Measurements from ENCODE around the gene KIAA1958. TPM values are rescaled to one million over a fixed set of nuclear protein-coding genes. Genes with fewer than 3 reads are reported as not detected.
A peak's percentile ranks its signal among the peaks of the same experiment; 100 is the strongest.

The KIAA1958 gene
- total RNA-seq, 1 experiment from 2014 or later: 28.6 TPM

DNA sequence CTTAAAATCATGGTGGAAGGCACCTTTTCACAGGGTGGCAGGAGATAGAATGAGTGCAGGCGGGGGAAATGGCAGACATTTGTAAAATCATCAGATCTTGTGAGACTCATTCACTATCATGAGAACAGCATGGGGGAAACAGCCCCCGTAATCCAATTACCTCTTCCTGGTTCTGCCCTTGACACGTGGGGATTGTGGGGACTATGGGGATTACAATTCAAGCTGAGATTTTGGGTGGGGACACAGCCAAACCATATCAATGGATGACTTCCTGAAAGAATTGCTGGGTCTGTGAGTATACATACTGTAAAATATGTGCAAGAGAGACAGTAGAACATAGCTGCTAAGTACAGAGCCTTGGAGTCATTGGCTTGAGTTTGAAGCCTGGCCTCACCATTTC, 47.0 kb downstream of the KIAA1958 start:
- BruUV-seq (replicated peaks): no TSS peak
- Histone ChIP-seq H3K27ac (ENCODE audit: low read depth, low read length, poor library complexity, severe bottlenecking) (peak overlapping the region; percentile 2), H3K9me3 (ENCODE audit: low read depth, low read length, poor library complexity, severe bottlenecking) (no peaks in the 10 kb centered on the region), H3K27me3 (replicated peaks; ENCODE audit: insufficient read depth, low read depth, low read length, poor library complexity) (no peaks in the 10 kb centered on the region), H3K36me3 (ENCODE audit: insufficient read depth, low read length, poor library complexity, severe bottlenecking) (peaks cover under 1% of the 10 kb centered on the region), H3K4me3 (ENCODE audit: low read depth, low read length, poor library complexity, severe bottlenecking) (no peak overlapping the region), H3K4me1 (ENCODE audit: insufficient read depth, low read length, poor library complexity, severe bottlenecking) (peaks cover 45% of the 10 kb centered on the region)
- intact Hi-C loops (cut with micrococcal nuclease; ENCODE audit: unreplicated experiment): no loop called here
- DNase-seq (ENCODE audit: low spot score): peak; percentile 71
- CTCF ChIA-PET: no interaction called here
- TF ChIP-seq EZH2 (IDR thresholded peaks at IDR 0.05; ENCODE audit: borderline replicate concordance, low read depth, low read length, poor library complexity, severe bottlenecking) (no peak), CTCF (conservative IDR thresholded peaks at IDR 0.05; ENCODE audit: low read depth, low read length) (no peak)
- POLR2A ChIA-PET (ENCODE audit: low non-redundant PET): interaction anchor here (0.5 kb wide), 1 partner anchor 78 kb away, joined by 4 read pairs; no protein-coding TSS in a partner anchor

DNA sequence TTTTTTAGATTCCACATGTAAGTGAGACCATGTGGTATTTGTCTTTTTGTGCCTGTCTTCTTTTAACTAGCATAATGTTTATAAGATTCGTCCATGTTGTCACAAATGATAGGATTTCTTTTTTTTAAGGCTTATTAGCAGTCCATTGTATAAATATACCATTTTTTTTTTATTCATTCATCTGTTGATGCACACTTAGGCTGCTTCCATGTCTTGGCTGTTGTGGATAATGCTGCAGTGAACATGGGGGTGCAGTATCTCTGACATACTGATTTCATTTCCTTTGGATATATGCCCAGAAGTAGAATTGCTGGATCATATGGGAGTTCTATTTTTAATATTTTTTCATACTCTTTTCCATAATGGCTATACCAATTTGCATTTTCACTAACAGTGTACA, 48.7 kb downstream of the KIAA1958 start:
- intact Hi-C loops (cut with micrococcal nuclease; ENCODE audit: unreplicated experiment): no loop called here
- Histone ChIP-seq H3K36me3 (ENCODE audit: insufficient read depth, low read length, poor library complexity, severe bottlenecking) (peaks cover 4% of the 10 kb centered on the region), H3K27ac (ENCODE audit: low read depth, low read length, poor library complexity, severe bottlenecking) (peak overlapping the region; percentile 28), H3K9me3 (ENCODE audit: low read depth, low read length, poor library complexity, severe bottlenecking) (no peaks in the 10 kb centered on the region), H3K27me3 (replicated peaks; ENCODE audit: insufficient read depth, low read depth, low read length, poor library complexity) (no peaks in the 10 kb centered on the region), H3K4me1 (ENCODE audit: insufficient read depth, low read length, poor library complexity, severe bottlenecking) (peaks cover 43% of the 10 kb centered on the region), H3K4me3 (ENCODE audit: low read depth, low read length, poor library complexity, severe bottlenecking) (no peak overlapping the region)
- DNase-seq (ENCODE audit: low spot score): peak; percentile 42
- POLR2A ChIA-PET (ENCODE audit: low non-redundant PET): no interaction called here
- TF ChIP-seq EZH2 (IDR thresholded peaks at IDR 0.05; ENCODE audit: borderline replicate concordance, low read depth, low read length, poor library complexity, severe bottlenecking): no peak
- no peak for TF ChIP-seq CTCF (conservative IDR thresholded peaks at IDR 0.05; ENCODE audit: low read depth, low read length)
- CTCF ChIA-PET: no interaction called here
- BruUV-seq (replicated peaks): no TSS peak

GRCh38 chr9:112535811-112536210, 49.2 kb downstream of the KIAA1958 start:
- CTCF ChIA-PET: no interaction called here

More at GRCh38 chr9:112535811-112536210, 49.2 kb downstream of the KIAA1958 start:
- no TSS peak for BruUV-seq (replicated peaks)
- Histone ChIP-seq H3K4me1 (ENCODE audit: insufficient read depth, low read length, poor library complexity, severe bottlenecking) (peaks cover 38% of the 10 kb centered on the region), H3K36me3 (ENCODE audit: insufficient read depth, low read length, poor library complexity, severe bottlenecking) (peaks cover 4% of the 10 kb centered on the region), H3K9me3 (ENCODE audit: low read depth, low read length, poor library complexity, severe bottlenecking) (no peaks in the 10 kb centered on the region), H3K4me3 (ENCODE audit: low read depth, low read length, poor library complexity, severe bottlenecking) (no peak overlapping the region), H3K27me3 (replicated peaks; ENCODE audit: insufficient read depth, low read depth, low read length, poor library complexity) (no peaks in the 10 kb centered on the region), H3K27ac (ENCODE audit: low read depth, low read length, poor library complexity, severe bottlenecking) (peak overlapping the region; percentile 15)
- intact Hi-C loops (cut with micrococcal nuclease; ENCODE audit: unreplicated experiment): no loop called here
- peak; percentile 9 for DNase-seq (ENCODE audit: low spot score)
- POLR2A ChIA-PET (ENCODE audit: low non-redundant PET): no interaction called here
- TF ChIP-seq CTCF (conservative IDR thresholded peaks at IDR 0.05; ENCODE audit: low read depth, low read length) (no peak), EZH2 (IDR thresholded peaks at IDR 0.05; ENCODE audit: borderline replicate concordance, low read depth, low read length, poor library complexity, severe bottlenecking) (no peak)
